Lower leg skin (tissue), 3 donors: ENCODE data around the gene KIZ.

ENCODE experiments used
- POLR2A ChIP-seq, 2 donors: fragments of 450-650 bp; IDR thresholded peaks; one replicate each; pipeline ENCODE4 v1.6.1; 2016 to 2017; ENCODE audit warnings: antibody characterized with exemption in 2 of 2, mild to moderate bottlenecking in 1 of 2, moderate library complexity in 1 of 2
- TF ChIP-seq, protein P1 (sequence below), 3 donors: fragments of 450-650 bp; IDR thresholded peaks; one replicate each; pipeline ENCODE4 v1.5.1; 2016; ENCODE audit warnings: antibody characterized with exemption in 3 of 3, mild to moderate bottlenecking in 3 of 3, moderate library complexity in 2 of 3

DNA sequence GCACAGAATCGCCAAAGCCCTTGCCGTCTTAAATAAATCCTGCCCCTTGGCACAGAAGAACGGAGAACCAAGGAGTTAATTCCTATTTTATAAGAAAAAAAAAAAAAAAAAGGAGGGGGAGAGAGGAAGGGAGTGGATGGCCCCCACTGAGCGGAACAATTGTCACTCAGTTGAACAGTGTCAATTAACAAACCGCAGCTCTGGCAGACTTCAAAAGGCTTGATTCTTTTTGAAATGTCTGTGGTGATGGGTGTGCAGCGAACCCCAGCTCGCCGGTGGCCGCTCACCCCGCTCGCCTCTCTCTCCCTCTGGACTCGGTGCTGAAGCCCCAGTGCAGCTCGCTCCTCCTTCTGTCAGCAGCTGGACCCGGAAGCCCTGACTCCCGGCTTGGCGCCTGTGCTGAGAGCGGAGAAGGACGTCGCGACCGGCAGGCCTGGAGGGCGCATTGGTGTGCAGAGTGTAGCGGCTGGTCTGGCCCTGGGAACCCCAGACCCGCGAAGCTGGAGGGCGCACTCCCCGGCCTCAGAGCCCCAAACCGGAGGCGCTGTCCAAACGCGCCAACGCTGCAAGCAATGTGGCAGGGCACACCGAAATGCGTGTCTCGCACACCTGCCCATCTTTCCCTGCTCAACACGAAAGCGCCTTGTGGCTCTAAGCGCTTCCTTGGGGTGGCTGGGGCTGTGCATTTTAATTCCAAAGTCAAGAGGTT is 23.1 kb upstream of the KIZ start:
- no peak for TF ChIP-seq POLR2A (IDR thresholded peaks at IDR 0.05)
- TF ChIP-seq, protein P1, sequence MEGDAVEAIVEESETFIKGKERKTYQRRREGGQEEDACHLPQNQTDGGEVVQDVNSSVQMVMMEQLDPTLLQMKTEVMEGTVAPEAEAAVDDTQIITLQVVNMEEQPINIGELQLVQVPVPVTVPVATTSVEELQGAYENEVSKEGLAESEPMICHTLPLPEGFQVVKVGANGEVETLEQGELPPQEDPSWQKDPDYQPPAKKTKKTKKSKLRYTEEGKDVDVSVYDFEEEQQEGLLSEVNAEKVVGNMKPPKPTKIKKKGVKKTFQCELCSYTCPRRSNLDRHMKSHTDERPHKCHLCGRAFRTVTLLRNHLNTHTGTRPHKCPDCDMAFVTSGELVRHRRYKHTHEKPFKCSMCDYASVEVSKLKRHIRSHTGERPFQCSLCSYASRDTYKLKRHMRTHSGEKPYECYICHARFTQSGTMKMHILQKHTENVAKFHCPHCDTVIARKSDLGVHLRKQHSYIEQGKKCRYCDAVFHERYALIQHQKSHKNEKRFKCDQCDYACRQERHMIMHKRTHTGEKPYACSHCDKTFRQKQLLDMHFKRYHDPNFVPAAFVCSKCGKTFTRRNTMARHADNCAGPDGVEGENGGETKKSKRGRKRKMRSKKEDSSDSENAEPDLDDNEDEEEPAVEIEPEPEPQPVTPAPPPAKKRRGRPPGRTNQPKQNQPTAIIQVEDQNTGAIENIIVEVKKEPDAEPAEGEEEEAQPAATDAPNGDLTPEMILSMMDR (IDR thresholded peaks at IDR 0.05), result no peak
